Uterus (tissue), 2 donors: ENCODE results near the gene ITIH2.

Experiments
- CTCF ChIP-seq, 4 experiments: fragments of 200-600 bp in 2 of 4; fragments of 450-650 bp in 2 of 4; sonication (generic) in 2 of 4; IDR thresholded peaks; one replicate each; pipeline ENCODE4 v1.5.1; 2016 to 2019; ENCODE audit warnings: antibody characterized with exemption in 4 of 4, mild to moderate bottlenecking in 2 of 4, moderate library complexity in 1 of 4
- POLR2A ChIP-seq, 2 donors: fragments of 450-650 bp; IDR thresholded peaks; one replicate each; pipeline ENCODE4 v1.6.1; 2016; ENCODE audit warnings: antibody characterized with exemption in 2 of 2, mild to moderate bottlenecking in 1 of 2, moderate library complexity in 1 of 2

GRCh38 chr10:7672341-7673134 lies 30.6 kb upstream of the ITIH2 start:
- TF ChIP-seq CTCF (IDR thresholded peaks at IDR 0.05) (no peak), POLR2A (IDR thresholded peaks at IDR 0.05) (no peak)
